Glutamatergic neuron (in vitro differentiated cells): ENCODE measurements around the gene OR2T8. TPM values are rescaled to one million over a fixed set of nuclear protein-coding genes. Genes with fewer than 3 reads are reported as not detected.

Experiments used
- DNase-seq: peaks from one replicate; pipeline ENCODE4 v3.0.0; 2022
- H3K27ac Mint-ChIP-seq: one replicate; pipeline ENCODE4 v1.8.0; 2020; ENCODE audit warnings: mild to moderate bottlenecking, mixed read lengths, inconsistent platforms; ENCODE audit not compliant: unreplicated experiment
- H3K27me3 Mint-ChIP-seq: one replicate; pipeline ENCODE4 v1.8.0; 2020; ENCODE audit warnings: mild to moderate bottlenecking, moderate library complexity, mixed read lengths, inconsistent platforms; ENCODE audit not compliant: unreplicated experiment
- H3K36me3 Mint-ChIP-seq: one replicate; pipeline ENCODE4 v1.8.0; 2020; ENCODE audit warnings: mild to moderate bottlenecking, mixed read lengths, inconsistent platforms; ENCODE audit not compliant: unreplicated experiment
- H3K4me1 Mint-ChIP-seq: one replicate; pipeline ENCODE4 v1.8.0; 2020; ENCODE audit warnings: mild to moderate bottlenecking, low read depth, mixed read lengths, inconsistent platforms; ENCODE audit not compliant: unreplicated experiment
- H3K4me3 Mint-ChIP-seq: one replicate; pipeline ENCODE4 v1.8.0; 2020; ENCODE audit warnings: mild to moderate bottlenecking, mixed read lengths, inconsistent platforms; ENCODE audit not compliant: unreplicated experiment
- H3K9me3 Mint-ChIP-seq: one replicate; pipeline ENCODE4 v1.8.0; 2020; ENCODE audit warnings: mild to moderate bottlenecking, moderate library complexity, mixed read lengths, inconsistent platforms; ENCODE audit not compliant: unreplicated experiment
- total RNA-seq: library from RNA; stranded (reverse); fragmentation: NEBNext Ultra II Directional; extraction: Animal tissue kit (Norgen Biotek cat#: 25700); gene quantifications from one replicate; pipeline ENCODE4 v1.2.1, GENCODE V29; 2021; ENCODE audit not compliant: unreplicated experiment
- TF ChIP-seq, protein P1 (sequence below): fragments of 200-600 bp; sonication (generic); IDR thresholded peaks from one replicate; pipeline ENCODE4 v1.5.0; 2021; ENCODE audit not compliant: partially characterized antibody, unreplicated experiment

The OR2T8 gene
- total RNA-seq, 1 donor from 2014 or later: not detected

DNA sequence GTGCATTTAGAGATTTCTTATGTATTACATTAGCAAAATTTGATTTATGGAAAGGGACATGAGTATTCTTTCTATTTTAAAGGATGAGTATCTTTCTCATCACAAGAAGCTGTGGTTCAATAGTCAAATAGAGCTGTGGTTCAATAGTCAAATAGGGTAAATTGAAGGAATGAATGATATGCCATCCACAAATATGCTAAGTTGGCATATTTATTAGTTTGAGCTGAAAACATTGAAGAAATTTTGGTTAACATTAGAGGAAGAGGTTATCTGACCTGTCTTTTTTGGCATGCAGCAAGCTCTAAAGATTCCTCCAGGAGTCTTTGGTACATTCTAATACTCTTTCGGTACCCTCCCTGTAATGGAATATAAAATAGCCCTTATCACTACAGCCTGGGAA is 33.4 kb downstream of the OR2T8 start:
- Mint-ChIP-seq H3K27ac (no peak overlapping the region), H3K4me1 (no peaks in the 10 kb centered on the region), H3K36me3 (no peaks in the 10 kb centered on the region), H3K9me3 (peaks cover 9% of the 10 kb centered on the region), H3K4me3 (no peak overlapping the region), H3K27me3 (no peaks in the 10 kb centered on the region)
- TF ChIP-seq, protein P1, sequence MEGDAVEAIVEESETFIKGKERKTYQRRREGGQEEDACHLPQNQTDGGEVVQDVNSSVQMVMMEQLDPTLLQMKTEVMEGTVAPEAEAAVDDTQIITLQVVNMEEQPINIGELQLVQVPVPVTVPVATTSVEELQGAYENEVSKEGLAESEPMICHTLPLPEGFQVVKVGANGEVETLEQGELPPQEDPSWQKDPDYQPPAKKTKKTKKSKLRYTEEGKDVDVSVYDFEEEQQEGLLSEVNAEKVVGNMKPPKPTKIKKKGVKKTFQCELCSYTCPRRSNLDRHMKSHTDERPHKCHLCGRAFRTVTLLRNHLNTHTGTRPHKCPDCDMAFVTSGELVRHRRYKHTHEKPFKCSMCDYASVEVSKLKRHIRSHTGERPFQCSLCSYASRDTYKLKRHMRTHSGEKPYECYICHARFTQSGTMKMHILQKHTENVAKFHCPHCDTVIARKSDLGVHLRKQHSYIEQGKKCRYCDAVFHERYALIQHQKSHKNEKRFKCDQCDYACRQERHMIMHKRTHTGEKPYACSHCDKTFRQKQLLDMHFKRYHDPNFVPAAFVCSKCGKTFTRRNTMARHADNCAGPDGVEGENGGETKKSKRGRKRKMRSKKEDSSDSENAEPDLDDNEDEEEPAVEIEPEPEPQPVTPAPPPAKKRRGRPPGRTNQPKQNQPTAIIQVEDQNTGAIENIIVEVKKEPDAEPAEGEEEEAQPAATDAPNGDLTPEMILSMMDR: no peak
- DNase-seq: no peak

DNA sequence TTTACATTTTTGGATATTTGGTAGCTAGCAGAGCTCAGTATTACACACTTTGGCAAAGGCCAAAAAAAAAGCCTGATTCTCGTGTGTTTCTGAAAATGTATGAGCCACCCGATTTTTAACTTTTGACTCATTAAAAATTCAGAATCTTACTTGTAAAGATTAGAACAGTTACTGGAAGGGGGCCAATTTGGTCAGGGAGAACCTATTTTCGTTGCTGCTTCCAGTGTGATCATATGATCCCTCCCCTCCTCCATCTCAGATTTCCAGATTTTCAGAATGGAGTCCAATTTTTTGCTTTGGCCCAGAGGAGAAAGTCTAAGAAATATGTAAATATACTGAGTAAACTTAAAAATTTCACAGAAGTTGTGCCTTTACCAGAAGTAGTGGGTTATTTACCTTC is 41.7 kb downstream of the OR2T8 start:
- peaks cover 4% of the 10 kb centered on the region for H3K9me3 Mint-ChIP-seq
- H3K4me1 Mint-ChIP-seq: no peaks in the 10 kb centered on the region
- DNase-seq: no peak
- H3K36me3 Mint-ChIP-seq: no peaks in the 10 kb centered on the region
- no peak overlapping the region for H3K4me3 Mint-ChIP-seq
- H3K27ac Mint-ChIP-seq: no peak overlapping the region
- peaks cover 1% of the 10 kb centered on the region for H3K27me3 Mint-ChIP-seq
- TF ChIP-seq, protein P1: no peak

DNA sequence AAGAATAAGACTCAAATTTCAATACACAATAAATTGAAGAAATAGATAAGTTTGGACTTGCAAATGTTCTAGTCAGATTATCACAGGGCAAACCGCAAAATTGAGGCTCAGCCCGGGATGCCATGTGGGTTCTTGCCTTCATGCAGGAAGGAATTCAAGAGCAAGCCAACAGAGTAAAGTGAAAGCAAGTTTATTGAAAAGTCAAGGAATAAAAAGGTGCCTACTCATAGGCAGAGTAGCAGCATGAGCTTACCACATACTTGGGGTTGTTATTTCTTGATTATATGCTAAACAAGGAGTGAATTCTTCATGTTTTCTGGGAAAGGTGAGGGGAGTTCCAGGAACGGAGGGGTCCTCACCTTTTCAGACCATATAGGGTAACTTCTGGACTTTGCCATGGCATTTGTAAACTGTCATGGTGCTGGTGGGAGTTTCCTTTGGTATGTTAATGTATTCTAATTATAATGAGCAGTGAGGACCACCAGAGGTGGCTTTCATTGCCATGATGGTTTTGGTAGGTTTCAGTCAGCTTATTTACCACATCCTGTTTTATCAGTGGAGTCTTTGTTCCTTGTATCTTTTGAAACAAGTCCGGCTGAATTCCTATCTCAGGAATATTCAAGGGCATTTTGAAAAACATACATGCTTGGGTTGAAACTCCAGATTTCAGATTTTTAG is 43.0 kb downstream of the OR2T8 start:
- H3K27ac Mint-ChIP-seq: no peak overlapping the region
- H3K9me3 Mint-ChIP-seq: peaks cover 4% of the 10 kb centered on the region
- H3K27me3 Mint-ChIP-seq: peaks cover 1% of the 10 kb centered on the region
- no peak overlapping the region for H3K4me3 Mint-ChIP-seq
- no peaks in the 10 kb centered on the region for H3K4me1 Mint-ChIP-seq
- no peaks in the 10 kb centered on the region for H3K36me3 Mint-ChIP-seq
- no peak for DNase-seq
- TF ChIP-seq, protein P1: no peak

DNA sequence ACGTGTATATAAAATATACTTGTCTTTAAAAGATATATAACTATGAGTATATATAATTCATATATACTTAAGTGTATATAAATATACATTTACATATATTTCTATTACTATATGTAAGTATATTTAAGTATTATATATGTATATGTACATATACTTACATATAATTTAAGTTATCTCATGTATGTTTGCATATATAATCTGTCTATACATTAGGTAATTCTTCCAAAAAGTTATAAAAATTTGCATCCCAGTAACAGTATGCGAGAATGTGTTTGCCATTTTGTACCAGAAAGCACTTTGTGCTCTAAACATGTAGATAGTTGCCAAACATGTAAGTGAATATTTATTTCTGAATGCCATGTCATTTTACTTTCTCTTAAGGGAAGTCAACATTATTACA is 44.9 kb downstream of the OR2T8 start, which contains the start of gene OR2AK2:
Gene OR2AK2, plus strand, starts transcription at position 301 of the 400 bp plus-strand sequence. CDS start 144 bp downstream, outside the sequence.
- peaks cover 5% of the 10 kb centered on the region for H3K9me3 Mint-ChIP-seq

More for the DNA sequence above, 44.9 kb downstream of the OR2T8 start, which contains the start of gene OR2AK2:
- no peak within 1 kb of the TSS for H3K27ac Mint-ChIP-seq
- no peak within 1 kb of the TSS for H3K4me3 Mint-ChIP-seq
- no peak for DNase-seq
- H3K4me1 Mint-ChIP-seq: no peaks in the 10 kb centered on the region
- peaks cover 1% of the 10 kb centered on the region for H3K27me3 Mint-ChIP-seq
- TF ChIP-seq, protein P1: no peak
- H3K36me3 Mint-ChIP-seq: no peaks in the 10 kb centered on the region
